SK-N-DZ (cell line): ENCODE results near the gene XRCC3. TPM values are rescaled to one million over a fixed set of nuclear protein-coding genes. Genes with fewer than 3 reads are reported as not detected.

Source experiments
- DNase-seq: peaks from one replicate; pipeline ENCODE4 v3.0.0-alpha.2; 2015; ENCODE audit warnings: low spot score
- polyA plus RNA-seq, 2 experiments: library from polyadenylated mRNA; depleted of rRNA; stranded (reverse); fragments of >200 nt; gene quantifications; 2 replicates each; pipeline ENCODE4 v1.2.3, GENCODE V29; 2014

Gene XRCC3
- polyA plus RNA-seq (2014; cell fraction: cytosol; rRNA removed), result 33.5 and 41.9 TPM in 2 replicates
- 61.4 and 67.5 TPM in 2 replicates for polyA plus RNA-seq (2014; cell fraction: nucleus; rRNA removed)

GRCh38 chr14:103715052-103716000, at the start of gene XRCC3, which contains the start of gene ZFYVE21:
XRCC3 (minus strand) TSS chr14:103715451; CDS start chr14:103711087, 4,364 bp downstream.
ZFYVE21 (plus strand) TSS chr14:103715810; CDS start chr14:103715842, 32 bp downstream.
- peak; percentile 97 for DNase-seq

GRCh38 chr14:103763730-103764488, 48.7 kb upstream of the XRCC3 start:
- DNase-seq, result no peak

- DNase-seq, result no peak
These were observed 47.3 kb upstream of the XRCC3 start for GRCh38 chr14:103762541-103762940.

GRCh38 chr14:103762036-103762435, 46.8 kb upstream of the XRCC3 start:
- DNase-seq, result no peak

DNA sequence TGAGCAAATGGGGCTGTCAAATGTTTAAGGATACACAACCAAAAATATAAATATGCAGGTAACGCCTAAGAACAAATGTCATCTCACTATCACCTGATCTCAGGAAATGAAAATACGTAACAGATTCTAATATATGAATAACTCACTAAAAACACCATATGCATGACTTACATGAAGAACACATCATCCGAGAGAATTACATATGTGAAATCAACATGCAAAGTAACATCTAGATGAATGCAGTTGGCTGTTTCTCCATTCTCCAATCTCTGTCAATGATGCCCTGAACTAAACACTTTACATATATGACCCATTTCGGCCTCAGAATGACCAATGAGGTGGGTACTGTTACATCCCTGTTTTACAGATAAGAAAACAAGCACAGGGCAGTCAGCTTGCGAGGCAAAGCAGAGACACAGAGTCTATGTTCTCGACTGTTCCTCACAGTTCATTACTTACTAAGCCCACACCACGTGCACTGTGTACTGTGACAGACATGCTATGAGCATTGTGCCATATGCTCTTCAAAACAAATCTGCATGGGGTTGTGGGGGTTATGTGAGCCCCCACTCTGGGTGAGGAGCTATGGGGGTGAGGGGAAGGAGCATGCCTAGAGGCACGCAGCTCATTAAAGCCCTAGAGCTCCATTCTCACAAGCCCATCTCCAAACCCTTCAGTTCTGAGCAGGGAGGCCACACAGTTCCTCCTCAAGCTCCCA, 43.0 kb upstream of the XRCC3 start:
- no peak for DNase-seq

DNA sequence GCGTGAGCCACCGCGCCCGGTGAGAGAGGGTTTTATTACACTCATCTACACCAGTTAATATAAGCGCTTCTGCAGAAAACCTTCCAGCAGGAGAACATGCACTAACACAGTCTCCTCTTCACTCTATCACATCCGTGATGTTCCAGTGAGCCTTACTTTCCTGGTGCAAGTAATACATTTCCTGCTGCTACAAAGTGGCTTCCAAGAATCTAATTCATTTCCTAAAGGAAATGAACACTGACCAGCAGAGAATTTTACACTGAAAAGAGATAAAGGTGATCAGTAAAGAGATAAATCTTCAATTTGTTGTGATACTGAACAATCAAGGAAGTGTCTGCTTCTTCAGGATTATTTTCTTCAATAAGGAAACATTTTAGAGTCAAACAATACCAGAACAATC, 39.8 kb upstream of the XRCC3 start:
- no peak for DNase-seq

- DNase-seq, result no peak
These were observed 38.5 kb upstream of the XRCC3 start for GRCh38 chr14:103753774-103754173.

- DNase-seq, result no peak
These were observed 34.6 kb upstream of the XRCC3 start for GRCh38 chr14:103749860-103750259.

DNA sequence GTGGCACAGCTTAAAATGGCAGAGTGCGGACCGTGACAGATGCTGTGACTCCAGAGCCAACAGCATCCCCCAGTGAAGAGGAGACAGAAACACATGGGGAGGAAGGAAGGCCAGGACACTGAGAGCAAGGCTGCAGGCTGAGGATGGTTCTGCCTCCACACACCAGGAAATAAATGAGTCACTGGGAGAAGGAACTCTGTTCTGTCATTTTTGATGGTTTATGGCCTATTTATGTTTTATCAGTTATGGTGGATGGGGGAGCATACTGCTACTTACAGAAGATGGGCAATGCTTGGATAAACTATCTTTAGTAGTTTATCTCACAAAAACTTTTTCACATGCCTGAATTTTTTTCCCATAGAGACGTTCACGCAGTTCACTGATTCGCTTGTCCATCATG, 34.2 kb upstream of the XRCC3 start:
- DNase-seq, result no peak

GRCh38 chr14:103748534-103748857, 33.2 kb upstream of the XRCC3 start:
- DNase-seq, result no peak

DNA sequence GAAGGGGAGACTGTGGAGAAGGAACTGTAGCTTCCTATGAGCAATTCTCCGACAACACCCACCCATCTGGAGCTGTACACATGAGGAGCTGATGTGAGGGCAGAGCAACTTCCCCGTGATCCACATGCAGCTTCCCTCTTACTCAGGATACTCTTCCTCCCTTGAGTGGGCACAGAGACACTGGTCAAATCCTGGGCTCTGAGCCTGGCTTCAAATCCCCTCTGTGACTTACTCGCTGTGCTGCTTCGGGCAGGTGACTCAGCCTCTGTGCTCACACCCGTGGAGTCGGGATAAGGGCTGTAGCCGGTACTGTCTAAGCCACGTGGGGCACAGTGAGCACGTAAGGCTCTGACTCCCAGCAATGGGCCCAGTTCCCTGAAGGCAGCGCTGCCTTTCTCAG, 31.4 kb upstream of the XRCC3 start:
- no peak for DNase-seq

GRCh38 chr14:103745424-103745823, 30.2 kb upstream of the XRCC3 start:
- DNase-seq, result no peak

GRCh38 chr14:103744621-103745395, 29.6 kb upstream of the XRCC3 start:
- no peak for DNase-seq

GRCh38 chr14:103743691-103744090, 28.4 kb upstream of the XRCC3 start:
- DNase-seq, result no peak

DNA sequence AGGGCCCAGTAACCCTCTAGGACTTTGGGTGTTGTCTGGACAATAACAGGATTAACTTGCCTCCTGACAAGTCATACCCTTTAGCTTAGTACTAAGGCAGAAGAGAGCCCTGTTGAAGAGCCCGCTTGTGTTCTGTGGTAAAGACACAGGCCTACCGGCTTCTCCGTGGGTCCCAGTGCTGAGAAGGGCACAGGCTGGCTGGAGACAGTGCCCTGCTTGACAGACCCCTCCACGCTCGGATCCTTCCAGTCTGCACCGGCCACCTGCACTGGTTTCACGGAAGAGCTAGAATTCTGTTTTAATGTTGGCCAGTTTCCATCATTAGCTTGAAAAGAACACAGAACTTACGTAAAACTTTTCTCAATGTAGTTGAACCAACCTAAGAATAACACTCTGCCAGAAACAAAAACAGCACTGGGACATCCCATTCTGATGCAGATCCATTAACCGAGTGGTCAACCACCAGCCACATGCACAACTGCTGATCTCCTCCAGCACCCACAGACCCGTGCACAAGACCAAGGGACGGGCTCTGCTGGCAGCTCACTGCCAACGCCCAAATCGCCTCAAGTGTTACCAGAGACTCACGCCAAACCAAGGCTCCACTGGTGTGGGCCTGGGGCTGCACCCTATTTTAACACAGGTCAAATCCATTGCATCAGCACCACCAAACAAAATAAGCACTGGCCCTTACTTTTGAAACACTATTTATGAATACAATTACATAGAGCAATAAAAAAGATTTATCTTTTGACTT, 27.4 kb upstream of the XRCC3 start:
- DNase-seq, result no peak

DNA sequence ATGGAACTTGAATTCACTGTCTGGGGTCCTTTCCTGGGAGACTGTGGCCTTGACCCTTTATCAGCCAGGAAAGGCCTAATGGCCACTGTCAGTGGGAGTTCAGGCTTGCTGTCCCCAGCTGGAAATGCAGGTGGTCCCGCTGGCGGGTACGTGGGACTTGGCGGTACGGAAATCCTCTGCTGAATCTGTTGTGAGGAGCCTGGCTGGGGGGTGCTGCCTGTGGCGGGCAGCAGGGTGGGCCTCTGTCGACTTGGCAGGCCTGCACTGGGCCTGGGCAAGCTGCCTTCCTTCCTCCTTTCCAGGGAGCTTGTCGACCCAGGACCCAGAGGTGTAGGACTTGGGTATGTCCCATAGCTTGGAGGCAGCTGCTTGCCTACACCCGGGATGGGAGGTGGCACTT, 26.6 kb upstream of the XRCC3 start:
- DNase-seq, result no peak

GRCh38 chr14:103740991-103741689, 25.9 kb upstream of the XRCC3 start:
- DNase-seq, result no peak

GRCh38 chr14:103739793-103740501, 24.7 kb upstream of the XRCC3 start:
- no peak for DNase-seq

- DNase-seq, result no peak
These were observed 24.2 kb upstream of the XRCC3 start for GRCh38 chr14:103739466-103739792.
